GM12891 (cell line): ENCODE data around the gene PTAR1.
A peak's percentile ranks its signal among the peaks of the same experiment; 100 is the strongest.

Source experiments
- DNase-seq: peaks from one replicate; pipeline ENCODE4 v3.0.0; 2011; ENCODE audit warnings: low spot score; ENCODE audit not compliant: insufficient read length
- FAIRE-seq: peaks from 2 replicates; lab custom pipeline; 2011; peaks lifted over from hg19 to GRCh38; lab: Jason Lieb, UNC
- PAX5 ChIP-seq: IDR thresholded peaks from 2 replicates; pipeline ENCODE4 v1.6.1; 2011; ENCODE audit warnings: low read length, moderate library complexity, mild to moderate bottlenecking; ENCODE audit not compliant: insufficient read depth, severe bottlenecking
- POLR2A ChIP-seq: IDR thresholded peaks from 2 replicates; pipeline ENCODE4 v1.6.1; 2011; ENCODE audit warnings: low read depth, low read length, control low read depth
- POLR2AphosphoS5 ChIP-seq: IDR thresholded peaks from 2 replicates; pipeline ENCODE4 v1.6.1; 2011; ENCODE audit warnings: low read depth, low read length, control low read depth
- POU2F2 ChIP-seq: IDR thresholded peaks from 2 replicates; pipeline ENCODE4 v1.6.1; 2011; ENCODE audit warnings: low read depth, mild to moderate bottlenecking, control low read depth, low read length, moderate library complexity
- SPI1 ChIP-seq: IDR thresholded peaks from 2 replicates; pipeline ENCODE4 v1.6.1; 2011; ENCODE audit warnings: low read depth, low read length, control low read depth
- TAF1 ChIP-seq: IDR thresholded peaks from 2 replicates; pipeline ENCODE4 v1.6.1; 2011; ENCODE audit warnings: low read depth, low read length, control low read depth

PTAR1 gene

GRCh38 chr9:69719367-69719766, 40.4 kb downstream of the PTAR1 start:
- FAIRE-seq (peak; percentile 23), DNase-seq (no peak)
- TF ChIP-seq PAX5: no peak
- no peak for TF ChIP-seq SPI1
- no peak for TF ChIP-seq POLR2AphosphoS5
- TF ChIP-seq TAF1: no peak
- no peak for TF ChIP-seq POLR2A
- TF ChIP-seq POU2F2: no peak

- FAIRE-seq: no peak
- DNase-seq: no peak
- TF ChIP-seq PAX5 (no peak), POLR2AphosphoS5 (no peak), POLR2A (no peak)
Observed at GRCh38 chr9:69718218-69718617, 41.6 kb downstream of the PTAR1 start.

GRCh38 chr9:69715825-69716224, 44.0 kb downstream of the PTAR1 start:
- no peak for FAIRE-seq
- TF ChIP-seq TAF1: no peak
- no peak for TF ChIP-seq POLR2A
- no peak for TF ChIP-seq SPI1
- no peak for TF ChIP-seq POLR2AphosphoS5
- TF ChIP-seq PAX5: no peak
- TF ChIP-seq POU2F2: no peak
- DNase-seq: no peak

- FAIRE-seq (no peak), DNase-seq (no peak)
- TF ChIP-seq POLR2A (no peak), PAX5 (no peak), POU2F2 (no peak), SPI1 (no peak), TAF1 (no peak), POLR2AphosphoS5 (no peak)
Observed at GRCh38 chr9:69715096-69715495, 44.7 kb downstream of the PTAR1 start.

- no peak for TF ChIP-seq POLR2A
- TF ChIP-seq PAX5: no peak
- no peak for FAIRE-seq
Observed at GRCh38 chr9:69697475-69697874, 62.3 kb downstream of the PTAR1 start.

GRCh38 chr9:69696802-69697201, 63.0 kb downstream of the PTAR1 start:
- DNase-seq (no peak), FAIRE-seq (no peak)
- no peak for TF ChIP-seq TAF1
- TF ChIP-seq POLR2AphosphoS5: no peak
- no peak for TF ChIP-seq SPI1
- no peak for TF ChIP-seq PAX5
- TF ChIP-seq POU2F2: no peak
- TF ChIP-seq POLR2A: no peak

More at GRCh38 chr9:69697475-69697874, 62.3 kb downstream of the PTAR1 start:
- DNase-seq: no peak

GRCh38 chr9:69689991-69690538, 69.7 kb downstream of the PTAR1 start:
- no peak for DNase-seq
- no peak for FAIRE-seq
- TF ChIP-seq SPI1 (no peak), POLR2AphosphoS5 (no peak), POU2F2 (no peak), POLR2A (no peak), PAX5 (no peak), TAF1 (no peak)

- no peak for TF ChIP-seq PAX5
- no peak for TF ChIP-seq TAF1
- TF ChIP-seq SPI1: no peak
- no peak for TF ChIP-seq POU2F2
- no peak for DNase-seq
- FAIRE-seq: no peak
Observed at GRCh38 chr9:69683927-69684326, 75.9 kb downstream of the PTAR1 start.

GRCh38 chr9:69678843-69679538, 80.8 kb downstream of the PTAR1 start:
- FAIRE-seq (no peak), DNase-seq (no peak)
- TF ChIP-seq SPI1: no peak
- no peak for TF ChIP-seq POLR2AphosphoS5
- no peak for TF ChIP-seq POLR2A
- TF ChIP-seq TAF1: no peak

- FAIRE-seq: no peak
- no peak for DNase-seq
- no peak for TF ChIP-seq SPI1
Observed at GRCh38 chr9:69677931-69678330, 81.9 kb downstream of the PTAR1 start.

GRCh38 chr9:69675563-69675962, 84.2 kb downstream of the PTAR1 start:
- no peak for FAIRE-seq
- TF ChIP-seq TAF1 (no peak), PAX5 (no peak), POU2F2 (no peak), POLR2AphosphoS5 (no peak), SPI1 (no peak), POLR2A (no peak)
- no peak for DNase-seq
